Fibroblast of the aortic adventitia (primary cell): Measurements from ENCODE around the gene SH3TC1. TPM values are rescaled to one million over a fixed set of nuclear protein-coding genes. Genes with fewer than 3 reads are reported as not detected.

Experiments used
- DNase-seq: peaks from one replicate; pipeline ENCODE4 v3.0.0-alpha.2; 2010; ENCODE audit warnings: low read depth
- H3K4me3 ChIP-seq: 2 replicates; pipeline ENCODE4 v1.5.1; 2011; ENCODE audit warnings: low read depth, mild to moderate bottlenecking, control low read depth, low read length, moderate library complexity
- total RNA-seq: library from RNA; depleted of rRNA; stranded (reverse); fragments of >200 nt; gene quantifications from 2 replicates; pipeline ENCODE4 v1.2.3, GENCODE V29; 2012; ENCODE audit warnings: low replicate concordance
- TF ChIP-seq, protein P1 (sequence below): IDR thresholded peaks from 2 replicates; pipeline ENCODE4 v1.5.1; 2011; ENCODE audit warnings: mild to moderate bottlenecking, low read length, control low read depth, inconsistent platforms; ENCODE audit not compliant: insufficient read depth

SH3TC1 gene
- total RNA-seq, 1 donor, result 1.5 TPM

DNA sequence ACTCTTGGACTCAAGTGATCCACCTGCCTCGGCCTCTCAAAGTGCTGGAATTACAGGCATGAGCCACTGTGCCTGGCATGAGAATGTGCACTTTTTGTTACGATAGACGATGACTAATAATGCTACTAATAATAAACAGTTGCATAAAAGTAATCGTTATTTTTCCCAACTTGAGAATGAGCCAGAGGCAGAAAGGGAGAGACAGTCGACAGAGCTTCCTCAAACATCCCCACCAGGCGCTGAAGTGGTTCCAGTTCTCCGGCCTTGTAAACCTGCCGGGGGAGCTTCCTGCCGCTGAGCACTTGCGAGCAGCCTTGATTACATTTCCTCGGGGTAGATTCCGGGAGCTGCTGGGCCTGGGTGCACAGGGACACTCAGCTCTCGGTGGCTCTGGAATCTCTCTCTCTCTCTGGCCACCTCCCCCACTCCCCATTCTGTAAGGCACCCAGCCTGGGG is 61.6 kb downstream of the SH3TC1 start:
- H3K4me3 ChIP-seq, result no peak overlapping the region
- DNase-seq, result peak; percentile 70
- TF ChIP-seq, protein P1, sequence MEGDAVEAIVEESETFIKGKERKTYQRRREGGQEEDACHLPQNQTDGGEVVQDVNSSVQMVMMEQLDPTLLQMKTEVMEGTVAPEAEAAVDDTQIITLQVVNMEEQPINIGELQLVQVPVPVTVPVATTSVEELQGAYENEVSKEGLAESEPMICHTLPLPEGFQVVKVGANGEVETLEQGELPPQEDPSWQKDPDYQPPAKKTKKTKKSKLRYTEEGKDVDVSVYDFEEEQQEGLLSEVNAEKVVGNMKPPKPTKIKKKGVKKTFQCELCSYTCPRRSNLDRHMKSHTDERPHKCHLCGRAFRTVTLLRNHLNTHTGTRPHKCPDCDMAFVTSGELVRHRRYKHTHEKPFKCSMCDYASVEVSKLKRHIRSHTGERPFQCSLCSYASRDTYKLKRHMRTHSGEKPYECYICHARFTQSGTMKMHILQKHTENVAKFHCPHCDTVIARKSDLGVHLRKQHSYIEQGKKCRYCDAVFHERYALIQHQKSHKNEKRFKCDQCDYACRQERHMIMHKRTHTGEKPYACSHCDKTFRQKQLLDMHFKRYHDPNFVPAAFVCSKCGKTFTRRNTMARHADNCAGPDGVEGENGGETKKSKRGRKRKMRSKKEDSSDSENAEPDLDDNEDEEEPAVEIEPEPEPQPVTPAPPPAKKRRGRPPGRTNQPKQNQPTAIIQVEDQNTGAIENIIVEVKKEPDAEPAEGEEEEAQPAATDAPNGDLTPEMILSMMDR, result no peak

DNA sequence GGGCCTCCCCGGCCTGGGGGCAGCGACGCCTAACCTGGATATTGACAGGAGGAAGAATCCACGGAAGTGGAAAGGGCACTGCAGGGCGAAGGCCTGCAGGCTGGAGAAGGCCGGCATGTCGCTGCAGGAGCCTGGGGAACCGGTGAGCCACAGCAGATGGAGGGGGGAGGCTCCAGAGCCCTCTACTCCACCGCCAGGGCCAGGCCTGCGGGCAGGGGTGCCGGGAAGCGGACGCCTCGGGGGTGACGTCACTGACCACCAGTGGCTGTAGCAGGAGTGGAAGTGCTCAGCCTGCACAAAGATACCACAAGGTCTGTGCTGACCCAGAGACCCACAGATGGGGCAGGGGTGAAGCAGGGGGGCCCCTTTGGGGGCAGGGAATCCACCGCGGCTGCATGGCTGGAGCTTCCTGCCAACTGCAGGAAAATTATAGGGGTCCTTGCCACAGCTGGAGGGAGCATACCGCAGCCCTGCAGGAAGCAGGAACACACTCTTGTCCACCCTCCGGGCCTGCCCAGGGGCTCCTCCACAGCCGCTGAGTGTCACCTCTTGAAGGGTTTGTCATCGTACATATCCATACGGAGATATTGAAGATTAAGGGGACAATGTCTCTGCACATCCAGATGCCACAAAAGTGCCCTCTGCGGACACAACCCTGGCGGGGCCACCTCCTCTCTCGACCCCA is 62.9 kb downstream of the SH3TC1 start:
- TF ChIP-seq, protein P1, result no peak
- no peak for DNase-seq
- no peak overlapping the region for H3K4me3 ChIP-seq

DNA sequence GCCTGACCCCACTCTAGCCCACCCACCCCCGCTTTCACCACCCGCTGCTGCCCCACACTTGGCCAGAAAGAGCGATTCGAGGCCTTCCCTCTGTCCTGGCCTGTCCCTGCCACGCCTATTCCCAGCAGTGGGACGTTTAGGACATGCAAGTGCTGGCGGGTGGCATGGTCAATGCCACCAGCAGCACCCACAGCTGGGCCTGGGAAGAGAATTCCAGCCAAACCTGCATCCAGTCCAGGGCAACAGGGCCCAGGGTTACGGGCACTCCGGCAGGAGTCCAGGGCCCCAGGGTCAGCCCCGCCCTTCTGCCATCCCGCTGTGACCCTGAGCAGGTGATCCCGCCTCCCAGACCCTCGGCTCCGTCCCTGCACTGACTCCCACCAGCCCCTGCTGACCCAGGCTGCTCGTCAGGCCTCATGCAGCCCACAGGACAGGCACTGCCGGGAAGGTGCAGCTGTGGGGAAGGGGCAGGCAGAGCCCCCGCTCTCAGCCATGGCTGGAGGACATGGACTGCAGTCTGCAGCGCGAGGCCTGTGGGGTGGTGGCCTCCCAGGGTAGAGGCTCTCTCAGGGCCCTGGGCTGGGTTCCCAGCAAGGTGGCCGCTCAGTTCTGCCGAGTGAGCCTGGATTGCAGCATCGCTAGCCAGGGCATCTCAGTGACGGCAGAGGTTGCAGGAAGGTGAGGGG is 63.7 kb downstream of the SH3TC1 start:
- no peak overlapping the region for H3K4me3 ChIP-seq
- TF ChIP-seq, protein P1, result no peak
- no peak for DNase-seq

DNA sequence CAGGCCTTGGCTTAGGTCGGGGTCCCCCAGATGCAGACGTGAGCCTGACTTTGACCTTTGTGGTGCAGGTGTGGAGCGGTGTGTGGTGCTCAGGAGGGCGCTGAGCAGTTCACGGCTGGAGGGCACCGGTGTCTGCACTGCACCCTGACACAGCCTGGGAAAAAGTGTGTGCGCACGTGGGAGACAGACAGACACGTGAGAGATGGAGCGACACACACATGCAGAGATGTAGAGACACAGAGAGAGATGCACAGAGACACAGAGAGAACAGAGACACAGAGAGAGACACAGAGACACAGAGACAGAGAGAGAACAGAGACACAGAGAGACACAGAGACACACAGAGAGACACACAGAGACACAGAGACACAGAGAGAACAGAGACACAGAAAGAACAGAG is 64.3 kb downstream of the SH3TC1 start:
- DNase-seq, result no peak
- H3K4me3 ChIP-seq, result no peak overlapping the region
- TF ChIP-seq, protein P1, result no peak

DNA sequence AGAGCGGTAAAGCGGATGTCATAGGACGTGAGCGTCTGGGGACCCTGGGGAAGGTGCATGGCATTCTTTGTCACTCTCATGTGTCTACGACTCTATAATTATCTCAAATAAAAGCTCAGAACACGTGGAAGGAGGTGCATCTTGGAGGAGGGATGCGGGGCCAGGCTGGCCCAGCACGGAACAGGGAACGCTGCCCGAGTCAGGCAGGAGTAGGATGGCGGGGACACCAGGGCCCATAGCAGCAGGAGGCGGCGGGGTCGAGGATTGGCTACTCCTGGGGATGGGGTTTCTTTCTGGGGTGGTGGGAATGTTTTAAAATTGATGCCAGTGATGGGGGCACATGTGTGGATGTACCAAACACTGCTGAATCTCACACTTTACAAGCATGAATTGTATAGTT is 65.0 kb downstream of the SH3TC1 start:
- H3K4me3 ChIP-seq, result no peak overlapping the region
- DNase-seq, result no peak
- TF ChIP-seq, protein P1, result no peak

DNA sequence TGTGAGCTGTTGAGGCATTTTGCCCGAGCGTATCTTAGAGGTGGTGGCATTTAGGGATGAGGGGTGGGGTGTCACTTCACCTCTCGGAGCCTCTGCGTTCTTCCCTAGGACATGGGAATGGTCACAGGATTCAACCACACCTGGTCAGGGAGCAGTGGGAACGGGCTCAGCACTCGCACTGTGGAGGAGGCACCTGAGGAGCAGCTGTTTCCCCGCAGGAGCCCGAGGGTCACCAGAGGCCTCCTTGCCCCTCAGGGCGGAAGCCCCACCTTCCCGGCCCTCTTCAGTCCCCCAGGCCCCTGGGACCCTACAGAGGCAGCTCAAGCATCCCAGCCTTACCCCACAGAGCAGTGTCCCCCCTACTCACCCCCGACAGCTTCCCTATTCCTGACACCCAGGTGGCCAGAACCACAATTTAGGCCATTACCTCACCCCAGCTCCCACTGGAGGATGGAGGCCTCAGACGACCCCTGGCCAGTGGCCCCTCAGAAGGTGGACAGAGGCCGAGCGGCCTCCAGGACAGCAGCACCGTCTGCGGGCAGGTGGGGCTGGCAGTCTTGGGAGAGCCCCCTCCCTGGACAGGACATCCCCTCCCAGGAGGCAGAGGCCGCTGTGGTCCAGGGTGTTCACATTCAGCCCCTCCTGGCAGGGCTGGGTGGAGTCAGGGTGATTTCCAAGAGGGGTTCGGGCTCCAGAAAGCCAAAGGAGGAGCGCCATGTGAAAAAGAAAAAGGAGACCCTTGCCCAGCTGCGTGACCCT is 66.3 kb downstream of the SH3TC1 start:
- DNase-seq, result no peak

More for the DNA sequence above, 66.3 kb downstream of the SH3TC1 start:
- TF ChIP-seq, protein P1, result no peak
- H3K4me3 ChIP-seq, result no peak overlapping the region
